Measurements from ENCODE around the gene GRSF1. TPM values are rescaled to one million over a fixed set of nuclear protein-coding genes. Genes with fewer than 3 reads are reported as not detected.

The GRSF1 gene
- total RNA-seq, 6 experiments from 2014 or later, result 99.1 to 110 (median 109) TPM

DNA sequence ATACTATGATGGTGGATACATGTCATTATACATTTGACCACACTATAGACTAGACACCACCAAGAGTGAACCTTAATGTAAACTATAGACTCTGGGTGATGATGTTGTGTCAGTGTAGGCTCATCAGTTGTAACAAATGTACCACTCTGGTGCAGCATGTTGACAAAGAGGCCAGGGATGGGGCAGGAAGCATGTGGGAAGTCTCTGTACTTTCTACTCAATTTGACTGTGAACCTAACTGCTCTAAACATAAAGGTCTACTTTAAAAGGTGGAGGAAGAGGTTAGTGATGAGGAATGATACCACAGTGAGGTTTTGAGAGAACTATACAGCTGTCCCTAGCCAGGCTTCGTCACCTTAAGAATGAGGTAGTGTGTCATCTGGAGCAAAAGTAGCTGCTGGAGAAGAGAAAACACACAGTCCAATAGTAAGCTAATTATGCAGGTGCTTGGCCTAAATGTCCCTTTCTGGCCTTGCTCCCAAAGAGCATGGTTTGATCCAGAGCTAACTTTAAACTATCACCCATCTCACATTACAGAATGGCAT, 38.4 kb downstream of the GRSF1 start:
- H3K27ac Mint-ChIP-seq, result no peak overlapping the region
- peaks cover 1% of the 10 kb centered on the region; the same call in 1 of the 2 replicates for H3K27me3 Mint-ChIP-seq (ENCODE audit: insufficient read depth)
- TF ChIP-seq, protein P1, sequence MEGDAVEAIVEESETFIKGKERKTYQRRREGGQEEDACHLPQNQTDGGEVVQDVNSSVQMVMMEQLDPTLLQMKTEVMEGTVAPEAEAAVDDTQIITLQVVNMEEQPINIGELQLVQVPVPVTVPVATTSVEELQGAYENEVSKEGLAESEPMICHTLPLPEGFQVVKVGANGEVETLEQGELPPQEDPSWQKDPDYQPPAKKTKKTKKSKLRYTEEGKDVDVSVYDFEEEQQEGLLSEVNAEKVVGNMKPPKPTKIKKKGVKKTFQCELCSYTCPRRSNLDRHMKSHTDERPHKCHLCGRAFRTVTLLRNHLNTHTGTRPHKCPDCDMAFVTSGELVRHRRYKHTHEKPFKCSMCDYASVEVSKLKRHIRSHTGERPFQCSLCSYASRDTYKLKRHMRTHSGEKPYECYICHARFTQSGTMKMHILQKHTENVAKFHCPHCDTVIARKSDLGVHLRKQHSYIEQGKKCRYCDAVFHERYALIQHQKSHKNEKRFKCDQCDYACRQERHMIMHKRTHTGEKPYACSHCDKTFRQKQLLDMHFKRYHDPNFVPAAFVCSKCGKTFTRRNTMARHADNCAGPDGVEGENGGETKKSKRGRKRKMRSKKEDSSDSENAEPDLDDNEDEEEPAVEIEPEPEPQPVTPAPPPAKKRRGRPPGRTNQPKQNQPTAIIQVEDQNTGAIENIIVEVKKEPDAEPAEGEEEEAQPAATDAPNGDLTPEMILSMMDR (IDR thresholded peaks at IDR 0.05), result no peak
- peaks cover 28% of the 10 kb centered on the region for H3K36me3 Mint-ChIP-seq (ENCODE audit: low read depth)
- no peaks in the 10 kb centered on the region for H3K9me3 Mint-ChIP-seq
- no peak for DNase-seq
- no peak overlapping the region for H3K4me3 Mint-ChIP-seq
- peaks cover 7% of the 10 kb centered on the region for H3K4me1 Mint-ChIP-seq (ENCODE audit: low read depth)

DNA sequence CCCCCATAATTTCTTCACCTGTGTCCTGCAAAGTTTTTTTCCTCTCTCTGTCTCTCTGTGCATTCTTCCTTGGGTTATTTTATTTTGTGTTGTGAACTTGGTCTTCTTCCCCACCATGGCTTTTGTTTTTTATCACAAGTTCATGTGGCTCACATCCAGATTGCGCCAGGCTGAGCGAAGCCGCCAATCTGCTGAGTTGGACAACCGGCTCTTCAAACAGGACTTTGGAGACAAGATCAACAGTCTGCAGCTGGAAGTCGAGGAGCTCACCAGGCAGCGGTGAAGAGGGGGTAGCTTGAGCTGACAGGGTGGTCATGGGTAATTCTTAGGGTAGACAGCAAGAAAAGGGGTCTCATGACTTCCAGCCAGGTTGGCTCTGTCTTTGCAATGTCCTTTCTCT, 46.1 kb downstream of the GRSF1 start:
- Mint-ChIP-seq H3K4me1 (ENCODE audit: low read depth) (peaks cover 13% of the 10 kb centered on the region), H3K36me3 (ENCODE audit: low read depth) (peaks cover 38% of the 10 kb centered on the region), H3K27me3 (ENCODE audit: insufficient read depth) (peaks cover 3% of the 10 kb centered on the region; the same call in 1 of the 2 replicates), H3K27ac (no peak overlapping the region), H3K9me3 (no peaks in the 10 kb centered on the region), H3K4me3 (no peak overlapping the region)
- TF ChIP-seq, protein P1 (IDR thresholded peaks at IDR 0.05), result no peak
- DNase-seq, result no peak

DNA sequence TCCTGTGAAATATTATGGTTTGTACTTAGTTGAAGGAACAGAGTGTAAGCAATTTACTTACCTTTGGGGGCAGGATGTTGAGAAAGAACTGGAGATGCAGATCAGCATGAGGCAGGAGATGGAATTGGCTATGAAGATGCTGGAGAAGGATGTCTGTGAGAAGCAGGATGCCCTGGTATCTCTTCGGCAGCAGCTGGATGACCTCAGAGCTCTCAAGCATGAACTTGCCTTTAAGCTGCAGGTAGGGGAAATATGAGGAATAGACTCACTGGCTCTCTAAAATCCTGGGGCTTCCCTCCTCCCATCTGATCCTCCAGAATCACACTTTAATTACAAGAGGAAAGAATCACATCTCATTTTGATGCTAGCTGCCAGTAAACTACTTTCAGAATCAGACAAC, 51.0 kb downstream of the GRSF1 start:
- H3K36me3 Mint-ChIP-seq (ENCODE audit: low read depth), result peaks cover 18% of the 10 kb centered on the region
- H3K4me1 Mint-ChIP-seq (ENCODE audit: low read depth), result peaks cover 13% of the 10 kb centered on the region
- peak overlapping the region; percentile 50; the same call in 1 of the 2 replicates for H3K27ac Mint-ChIP-seq
- peaks cover 2% of the 10 kb centered on the region; the same call in 1 of the 2 replicates for H3K27me3 Mint-ChIP-seq (ENCODE audit: insufficient read depth)
- TF ChIP-seq, protein P1 (IDR thresholded peaks at IDR 0.05), result no peak
- DNase-seq, result no peak
- H3K9me3 Mint-ChIP-seq, result no peaks in the 10 kb centered on the region
- H3K4me3 Mint-ChIP-seq, result no peak overlapping the region

DNA sequence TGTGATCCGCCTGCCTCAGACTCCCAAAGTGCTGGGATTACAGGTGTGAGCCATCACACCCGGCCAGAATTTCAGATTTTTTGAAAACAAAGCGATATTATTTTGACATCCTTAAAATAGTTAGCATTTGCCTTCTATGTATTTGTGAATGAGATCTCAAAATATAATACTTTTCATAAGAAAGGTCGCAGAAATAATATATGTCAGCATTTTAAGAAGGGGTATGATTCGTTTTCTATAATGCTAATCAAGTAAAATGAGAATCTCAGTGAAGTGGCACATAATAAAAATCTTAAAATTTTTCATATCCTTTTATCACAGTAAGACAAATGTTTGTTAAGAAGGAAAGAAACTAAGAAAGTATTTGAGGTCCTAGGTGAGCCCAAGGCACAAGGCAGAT, 52.2 kb downstream of the GRSF1 start:
- H3K9me3 Mint-ChIP-seq, result no peaks in the 10 kb centered on the region
- DNase-seq, result no peak
- H3K4me1 Mint-ChIP-seq (ENCODE audit: low read depth), result peaks cover 13% of the 10 kb centered on the region
- H3K27me3 Mint-ChIP-seq (ENCODE audit: insufficient read depth), result no peaks in the 10 kb centered on the region; the same call in 1 of the 2 replicates
- peaks cover 14% of the 10 kb centered on the region for H3K36me3 Mint-ChIP-seq (ENCODE audit: low read depth)
- TF ChIP-seq, protein P1 (IDR thresholded peaks at IDR 0.05), result no peak
- no peak overlapping the region for H3K27ac Mint-ChIP-seq
- no peak overlapping the region for H3K4me3 Mint-ChIP-seq

DNA sequence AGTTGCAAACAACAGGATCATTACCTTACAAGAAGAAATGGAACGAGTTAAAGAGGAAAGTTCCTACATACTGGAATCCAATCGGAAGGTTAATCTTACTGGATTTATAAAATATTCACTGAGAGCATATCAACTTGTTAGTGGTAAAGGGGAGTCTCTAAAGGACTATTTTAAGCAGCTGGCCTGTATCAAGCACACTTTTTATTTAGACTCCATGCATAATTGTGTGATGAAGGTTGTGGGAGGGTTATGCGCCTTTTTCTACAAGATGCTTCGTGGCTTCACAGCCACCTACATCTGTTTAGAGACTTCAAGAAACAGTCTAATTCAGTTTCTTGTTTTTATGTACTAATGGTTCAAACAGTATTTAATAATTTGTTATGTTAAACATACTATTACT, 56.6 kb downstream of the GRSF1 start:
- H3K4me3 Mint-ChIP-seq, result no peak overlapping the region
- no peak overlapping the region for H3K27ac Mint-ChIP-seq
- DNase-seq, result no peak

More for the DNA sequence above, 56.6 kb downstream of the GRSF1 start:
- TF ChIP-seq, protein P1 (IDR thresholded peaks at IDR 0.05), result no peak
- H3K9me3 Mint-ChIP-seq, result no peaks in the 10 kb centered on the region
- no peaks in the 10 kb centered on the region; the same call in 1 of the 2 replicates for H3K36me3 Mint-ChIP-seq (ENCODE audit: low read depth)
- H3K4me1 Mint-ChIP-seq (ENCODE audit: low read depth), result peaks cover 8% of the 10 kb centered on the region
- H3K27me3 Mint-ChIP-seq (ENCODE audit: insufficient read depth), result no peaks in the 10 kb centered on the region
